Duodenal mucosa (tissue), 2 donors: ENCODE data around the gene ERBB4.

Experiments
- H3K27ac ChIP-seq: one replicate; pipeline ENCODE4 v1.7.0; 2013; ENCODE audit warnings: low read depth, low read length
- H3K27me3 ChIP-seq, 2 donors: one replicate each; pipeline ENCODE4 v1.7.0; 2013; ENCODE audit warnings: low read length in 2 of 2, control low read depth in 1 of 2; ENCODE audit not compliant: insufficient read depth in 2 of 2, control insufficient read depth in 1 of 2
- H3K36me3 ChIP-seq, 2 donors: one replicate each; pipeline ENCODE4 v1.7.0; 2013; ENCODE audit warnings: low read length in 2 of 2, control low read depth in 1 of 2; ENCODE audit not compliant: insufficient read depth in 2 of 2, control insufficient read depth in 1 of 2
- H3K4me1 ChIP-seq, 2 donors: one replicate each; pipeline ENCODE4 v1.7.0; 2013; ENCODE audit warnings: low read length in 2 of 2, control low read depth in 1 of 2; ENCODE audit not compliant: insufficient read depth in 2 of 2, control insufficient read depth in 1 of 2
- H3K4me3 ChIP-seq, 2 donors: one replicate each; pipeline ENCODE4 v1.7.0; 2013; ENCODE audit warnings: low read length in 2 of 2, low read depth in 1 of 2
- H3K9ac ChIP-seq, 2 donors: one replicate each; pipeline ENCODE4 v1.7.0; 2013; ENCODE audit warnings: low read length in 2 of 2, low read depth in 1 of 2
- H3K9me3 ChIP-seq, 2 donors: one replicate each; pipeline ENCODE4 v1.7.0; 2013; ENCODE audit warnings: low read length in 2 of 2, control low read depth in 1 of 2; ENCODE audit not compliant: control insufficient read depth in 1 of 2

The ERBB4 gene

GRCh38 chr2:212274215-212274614 is 264.4 kb downstream of the ERBB4 start:
- Histone ChIP-seq H3K27ac (no peak overlapping the region), H3K9ac (no peak overlapping the region), H3K4me3 (no peak overlapping the region), H3K27me3 (no peaks in the 10 kb centered on the region), H3K36me3 (no peaks in the 10 kb centered on the region), H3K4me1 (no peaks in the 10 kb centered on the region), H3K9me3 (no peaks in the 10 kb centered on the region)

- H3K27me3 ChIP-seq: no peaks in the 10 kb centered on the region
- no peaks in the 10 kb centered on the region for H3K36me3 ChIP-seq
- H3K9ac ChIP-seq: no peak overlapping the region
- H3K4me3 ChIP-seq: no peak overlapping the region
- H3K27ac ChIP-seq: no peak overlapping the region
- H3K9me3 ChIP-seq: no peaks in the 10 kb centered on the region
- H3K4me1 ChIP-seq: no peaks in the 10 kb centered on the region
Measured at GRCh38 chr2:212271583-212271982, 267.0 kb downstream of the ERBB4 start.

- H3K36me3 ChIP-seq: no peaks in the 10 kb centered on the region
Measured at GRCh38 chr2:212269005-212269404, 269.6 kb downstream of the ERBB4 start.

GRCh38 chr2:212266297-212266696 is 272.3 kb downstream of the ERBB4 start:
- Histone ChIP-seq H3K9me3 (no peaks in the 10 kb centered on the region), H3K4me3 (no peak overlapping the region), H3K27ac (no peak overlapping the region), H3K36me3 (no peaks in the 10 kb centered on the region), H3K27me3 (no peaks in the 10 kb centered on the region), H3K4me1 (no peaks in the 10 kb centered on the region), H3K9ac (no peak overlapping the region)

More at GRCh38 chr2:212269005-212269404, 269.6 kb downstream of the ERBB4 start:
- H3K9me3 ChIP-seq: no peaks in the 10 kb centered on the region
- H3K4me3 ChIP-seq: no peak overlapping the region
- H3K27ac ChIP-seq: no peak overlapping the region
- no peak overlapping the region for H3K9ac ChIP-seq
- H3K27me3 ChIP-seq: no peaks in the 10 kb centered on the region
- no peaks in the 10 kb centered on the region for H3K4me1 ChIP-seq

DNA sequence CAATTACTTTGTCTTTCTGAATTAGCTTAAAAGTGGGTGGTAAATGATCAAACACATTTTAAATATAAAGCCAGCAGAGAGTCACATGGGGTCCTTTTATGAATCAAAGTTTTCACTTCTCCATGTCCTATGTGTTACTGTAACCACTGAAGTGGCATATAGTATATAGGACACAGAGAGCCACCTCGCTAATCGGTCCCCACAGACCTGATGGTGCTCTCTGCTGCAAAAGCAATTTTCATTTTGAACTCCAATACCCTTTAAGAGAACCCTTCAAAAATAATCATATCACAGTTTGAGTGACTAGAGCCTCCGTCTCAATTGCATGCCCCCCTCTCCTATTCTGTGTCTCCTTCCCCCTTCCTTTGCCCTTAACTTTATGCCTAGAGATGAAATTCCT is 272.8 kb downstream of the ERBB4 start:
- H3K27me3 ChIP-seq: no peaks in the 10 kb centered on the region
- H3K27ac ChIP-seq: no peak overlapping the region
- no peak overlapping the region for H3K4me3 ChIP-seq
- H3K4me1 ChIP-seq: no peaks in the 10 kb centered on the region
- H3K9me3 ChIP-seq: no peaks in the 10 kb centered on the region
- no peaks in the 10 kb centered on the region for H3K36me3 ChIP-seq
- no peak overlapping the region for H3K9ac ChIP-seq

DNA sequence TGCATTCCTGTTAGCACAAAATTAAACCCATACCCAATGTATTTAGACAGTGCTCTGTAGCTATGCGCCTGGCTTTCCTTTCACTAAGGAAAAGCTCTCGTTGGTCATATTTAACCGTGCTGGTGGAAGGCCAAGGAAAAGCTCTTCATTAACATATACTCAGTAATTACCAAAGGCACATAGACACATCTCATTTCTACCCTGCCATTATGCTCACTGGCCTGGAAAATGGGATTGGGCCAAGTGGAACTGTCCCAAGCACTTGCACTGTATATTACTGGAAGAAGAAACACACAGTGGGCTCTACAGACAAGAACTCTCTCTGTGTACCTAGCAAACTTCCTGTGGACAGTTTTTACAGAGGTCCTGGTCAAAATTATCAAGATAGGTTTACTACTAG is 274.4 kb downstream of the ERBB4 start:
- Histone ChIP-seq H3K9me3 (no peaks in the 10 kb centered on the region), H3K27me3 (no peaks in the 10 kb centered on the region), H3K4me1 (no peaks in the 10 kb centered on the region), H3K4me3 (no peak overlapping the region), H3K36me3 (no peaks in the 10 kb centered on the region), H3K9ac (no peak overlapping the region), H3K27ac (no peak overlapping the region)

GRCh38 chr2:212259226-212259625 is 279.4 kb downstream of the ERBB4 start:
- Histone ChIP-seq H3K4me3 (no peak overlapping the region), H3K27me3 (no peaks in the 10 kb centered on the region), H3K9me3 (no peaks in the 10 kb centered on the region), H3K36me3 (no peaks in the 10 kb centered on the region), H3K27ac (no peak overlapping the region), H3K4me1 (no peaks in the 10 kb centered on the region), H3K9ac (no peak overlapping the region)

GRCh38 chr2:212254339-212254738 is 284.3 kb downstream of the ERBB4 start:
- Histone ChIP-seq H3K36me3 (no peaks in the 10 kb centered on the region), H3K4me3 (no peak overlapping the region), H3K9ac (no peak overlapping the region), H3K4me1 (no peaks in the 10 kb centered on the region), H3K27me3 (no peaks in the 10 kb centered on the region), H3K9me3 (no peaks in the 10 kb centered on the region), H3K27ac (no peak overlapping the region)

DNA sequence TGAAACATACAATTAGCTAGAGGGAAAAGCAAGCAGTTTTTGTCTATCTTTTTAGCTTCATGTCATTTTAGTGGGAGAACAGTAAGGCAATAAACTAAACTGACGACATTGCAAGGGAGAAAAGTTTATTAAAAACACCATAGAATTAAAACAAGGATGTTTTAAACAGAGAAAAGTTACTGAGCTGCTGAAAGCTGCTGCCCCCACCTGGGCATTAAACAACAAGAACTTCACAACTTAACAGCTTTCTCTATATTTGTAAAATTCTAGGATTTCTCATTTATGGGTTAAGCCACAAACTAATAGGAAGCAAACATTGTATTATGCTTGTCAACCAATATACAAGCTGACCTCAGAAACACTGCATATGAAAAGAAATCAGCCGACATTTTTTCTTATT is 289.2 kb downstream of the ERBB4 start:
- Histone ChIP-seq H3K27me3 (no peaks in the 10 kb centered on the region), H3K9ac (no peak overlapping the region), H3K4me1 (no peaks in the 10 kb centered on the region), H3K4me3 (no peak overlapping the region), H3K36me3 (no peaks in the 10 kb centered on the region), H3K9me3 (no peaks in the 10 kb centered on the region), H3K27ac (no peak overlapping the region)

GRCh38 chr2:212245880-212246279 is 292.7 kb downstream of the ERBB4 start:
- no peaks in the 10 kb centered on the region for H3K4me1 ChIP-seq
- no peaks in the 10 kb centered on the region for H3K36me3 ChIP-seq
- H3K9me3 ChIP-seq: no peaks in the 10 kb centered on the region
- H3K27me3 ChIP-seq: no peaks in the 10 kb centered on the region
- H3K27ac ChIP-seq: no peak overlapping the region
- H3K4me3 ChIP-seq: no peak overlapping the region
- no peak overlapping the region for H3K9ac ChIP-seq

DNA sequence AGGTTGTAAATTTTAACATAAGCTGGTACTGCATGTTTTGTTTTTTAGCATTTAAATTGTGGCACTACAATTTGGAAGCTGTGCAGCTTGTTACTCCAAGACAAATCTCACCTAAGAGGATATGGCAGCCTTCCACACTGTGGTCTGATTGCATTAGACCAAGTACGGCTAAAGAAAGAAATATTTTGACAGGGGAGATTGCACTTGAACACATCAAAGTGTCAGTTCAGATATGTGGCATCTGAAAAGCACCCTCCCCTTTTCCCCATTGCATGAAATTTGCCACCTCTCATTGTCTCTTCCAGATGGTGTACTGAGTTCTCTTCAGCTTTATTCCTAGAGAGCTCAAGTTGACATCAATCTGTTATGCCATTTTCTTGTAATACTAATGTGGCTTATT is 295.9 kb downstream of the ERBB4 start:
- H3K27ac ChIP-seq: no peak overlapping the region
- no peak overlapping the region for H3K9ac ChIP-seq
- H3K36me3 ChIP-seq: no peaks in the 10 kb centered on the region
- no peaks in the 10 kb centered on the region for H3K4me1 ChIP-seq
- H3K27me3 ChIP-seq: no peaks in the 10 kb centered on the region
- H3K4me3 ChIP-seq: no peak overlapping the region
- no peaks in the 10 kb centered on the region for H3K9me3 ChIP-seq
